ENCODE data around the gene RAB40AL.

The RAB40AL gene

GRCh38 chrX:102975016-102975415 is 37.9 kb downstream of the RAB40AL start:
- peaks cover 27% of the 10 kb centered on the region for H3K27me3 ChIP-seq (ENCODE audit: insufficient read depth, low read depth, severe bottlenecking)
- no peak for TF ChIP-seq CTCF (IDR thresholded peaks at IDR 0.05; ENCODE audit: low read depth, low read length)
- no peaks in the 10 kb centered on the region for H3K9me3 ChIP-seq (ENCODE audit: severe bottlenecking)
- no peak for DNase-seq
- no peak overlapping the region for H3K27ac ChIP-seq
- H3K4me3 ChIP-seq (ENCODE audit: low read depth, low read length) = no peak overlapping the region
- H3K36me3 ChIP-seq = no peaks in the 10 kb centered on the region

- Histone ChIP-seq H3K36me3 (no peaks in the 10 kb centered on the region), H3K27ac (no peak overlapping the region), H3K27me3 (ENCODE audit: insufficient read depth, low read depth, severe bottlenecking) (peaks cover 37% of the 10 kb centered on the region), H3K9me3 (ENCODE audit: severe bottlenecking) (no peaks in the 10 kb centered on the region), H3K4me3 (ENCODE audit: low read depth, low read length) (no peak overlapping the region)
- DNase-seq = no peak
- TF ChIP-seq CTCF (IDR thresholded peaks at IDR 0.05; ENCODE audit: low read depth, low read length) = no peak
These were observed 39.2 kb downstream of the RAB40AL start for GRCh38 chrX:102976286-102976685.

GRCh38 chrX:102976793-102977495 is 39.9 kb downstream of the RAB40AL start:
- TF ChIP-seq CTCF (IDR thresholded peaks at IDR 0.05; ENCODE audit: low read depth, low read length) = no peak
- Histone ChIP-seq H3K9me3 (ENCODE audit: severe bottlenecking) (no peaks in the 10 kb centered on the region), H3K4me3 (ENCODE audit: low read depth, low read length) (no peak overlapping the region), H3K27me3 (ENCODE audit: insufficient read depth, low read depth, severe bottlenecking) (peaks cover 43% of the 10 kb centered on the region), H3K36me3 (no peaks in the 10 kb centered on the region), H3K27ac (no peak overlapping the region)
- no peak for DNase-seq

GRCh38 chrX:102978594-102978993 is 41.5 kb downstream of the RAB40AL start:
- Histone ChIP-seq H3K4me3 (ENCODE audit: low read depth, low read length) (no peak overlapping the region), H3K27ac (no peak overlapping the region), H3K27me3 (ENCODE audit: insufficient read depth, low read depth, severe bottlenecking) (peaks cover 58% of the 10 kb centered on the region), H3K36me3 (no peaks in the 10 kb centered on the region), H3K9me3 (ENCODE audit: severe bottlenecking) (no peaks in the 10 kb centered on the region)
- no peak for TF ChIP-seq CTCF (IDR thresholded peaks at IDR 0.05; ENCODE audit: low read depth, low read length)
- no peak for DNase-seq

GRCh38 chrX:102979536-102979935 is 42.5 kb downstream of the RAB40AL start:
- no peak for DNase-seq
- Histone ChIP-seq H3K9me3 (ENCODE audit: severe bottlenecking) (no peaks in the 10 kb centered on the region), H3K27me3 (ENCODE audit: insufficient read depth, low read depth, severe bottlenecking) (peaks cover 61% of the 10 kb centered on the region), H3K36me3 (no peaks in the 10 kb centered on the region), H3K27ac (no peak overlapping the region), H3K4me3 (ENCODE audit: low read depth, low read length) (no peak overlapping the region)
- TF ChIP-seq CTCF (IDR thresholded peaks at IDR 0.05; ENCODE audit: low read depth, low read length) = no peak

- no peak overlapping the region for H3K4me3 ChIP-seq (ENCODE audit: low read depth, low read length)
- H3K27me3 ChIP-seq (ENCODE audit: insufficient read depth, low read depth, severe bottlenecking) = peaks cover 70% of the 10 kb centered on the region
- no peak overlapping the region for H3K27ac ChIP-seq
- TF ChIP-seq CTCF (IDR thresholded peaks at IDR 0.05; ENCODE audit: low read depth, low read length) = no peak
- no peaks in the 10 kb centered on the region for H3K36me3 ChIP-seq
- no peaks in the 10 kb centered on the region for H3K9me3 ChIP-seq (ENCODE audit: severe bottlenecking)
- DNase-seq = no peak
These were observed 46.1 kb downstream of the RAB40AL start for GRCh38 chrX:102983205-102983604.

Data from WERI-Rb-1 (cell line).